GM19099 (cell line): ENCODE data around the gene DAP.

ENCODE experiments used
- POLR2A ChIP-seq: IDR thresholded peaks from 3 replicates; pipeline ENCODE4 v1.6.1; 2011; ENCODE audit warnings: low read depth; ENCODE audit not compliant: insufficient read length; ENCODE audit errors: extremely low read depth

The DAP gene

DNA sequence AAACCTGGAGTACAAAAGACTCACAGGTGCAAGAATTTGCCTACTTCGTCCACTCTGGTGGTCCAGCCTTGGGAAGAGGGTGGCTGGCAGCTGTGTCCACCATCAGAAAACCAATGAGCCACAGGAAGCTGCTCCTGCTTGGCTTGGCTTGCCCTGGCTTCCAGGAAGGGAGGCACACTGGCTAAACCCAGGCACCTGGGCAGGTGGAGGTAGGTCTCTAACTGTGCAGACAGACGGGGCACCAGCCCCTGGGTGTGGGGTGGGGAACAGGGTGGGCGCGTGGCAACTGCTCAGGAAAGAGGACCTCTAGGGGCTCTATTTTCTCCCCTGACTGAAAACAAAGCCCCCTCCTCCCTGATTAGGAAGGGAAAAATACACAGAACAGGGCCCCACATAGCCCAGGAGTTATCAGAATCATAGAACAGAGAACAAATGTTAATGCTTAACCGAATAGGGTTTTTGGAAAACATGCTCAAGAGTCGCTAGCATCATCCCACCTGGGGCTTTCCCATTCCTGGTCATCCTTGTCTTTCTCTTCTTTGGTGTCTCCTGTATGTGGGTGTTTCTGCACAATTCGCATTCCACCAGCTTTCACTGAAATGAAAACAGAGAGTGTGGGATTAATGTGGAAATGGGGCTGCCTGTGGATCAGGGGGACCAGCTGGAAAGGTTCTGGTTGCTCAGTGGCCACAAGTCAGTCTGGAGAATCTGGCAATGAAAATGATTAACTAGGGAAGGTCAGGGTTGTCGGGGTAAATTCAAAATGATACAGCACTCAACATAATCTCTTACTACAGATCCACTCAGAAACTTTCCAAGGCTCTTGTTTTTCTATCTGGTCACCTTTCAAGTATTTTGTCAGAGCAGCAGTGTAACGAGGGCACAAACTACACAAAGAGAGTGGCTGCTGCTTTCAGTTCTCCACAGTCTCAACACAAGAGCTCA lies 13.1 kb downstream of the DAP start:
- TF ChIP-seq POLR2A, result no peak

GRCh38 chr5:10746711-10747110 lies 14.3 kb downstream of the DAP start:
- TF ChIP-seq POLR2A, result no peak

DNA sequence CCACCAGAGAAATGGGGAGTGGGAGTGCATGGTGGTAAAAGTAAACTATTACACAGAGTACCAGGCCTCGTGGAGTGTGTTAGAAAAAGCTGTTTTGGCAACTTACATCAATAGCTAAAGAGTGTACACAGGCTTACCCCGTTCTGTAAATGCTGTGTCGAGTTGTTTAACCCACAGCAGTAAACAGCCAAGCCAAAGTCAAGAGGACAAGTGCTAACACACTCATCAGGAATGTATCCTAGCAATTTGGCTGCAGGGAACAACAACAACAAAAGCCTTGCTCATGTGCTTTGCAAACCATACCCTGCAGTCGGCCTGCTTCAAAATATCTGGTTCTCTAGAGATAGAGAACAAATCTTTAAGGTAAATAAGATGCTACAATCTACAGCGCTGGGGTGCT lies 15.9 kb downstream of the DAP start:
- no peak for TF ChIP-seq POLR2A

DNA sequence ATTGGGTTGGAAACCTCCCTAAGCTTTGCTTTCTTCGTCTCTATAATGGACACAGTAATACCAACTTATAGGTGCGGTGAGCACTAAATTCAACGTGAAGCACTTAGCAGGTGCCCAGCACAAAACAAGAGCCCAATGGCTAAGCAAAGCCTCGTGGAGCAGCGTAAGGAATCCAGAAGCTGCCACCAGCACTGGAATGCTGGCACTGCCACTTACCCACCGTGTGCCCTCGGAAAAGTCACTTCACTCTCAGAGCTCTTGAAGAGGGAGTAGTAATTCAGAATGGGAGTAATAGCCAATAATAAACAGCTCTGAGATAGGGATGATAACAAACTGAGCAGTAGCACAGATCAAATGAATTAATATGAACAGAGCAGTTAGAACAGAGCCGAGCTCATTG lies 16.4 kb downstream of the DAP start:
- no peak for TF ChIP-seq POLR2A

- TF ChIP-seq POLR2A, result no peak
These were observed 17.1 kb downstream of the DAP start for GRCh38 chr5:10743951-10744350.

GRCh38 chr5:10743526-10743925 lies 17.5 kb downstream of the DAP start:
- no peak for TF ChIP-seq POLR2A

DNA sequence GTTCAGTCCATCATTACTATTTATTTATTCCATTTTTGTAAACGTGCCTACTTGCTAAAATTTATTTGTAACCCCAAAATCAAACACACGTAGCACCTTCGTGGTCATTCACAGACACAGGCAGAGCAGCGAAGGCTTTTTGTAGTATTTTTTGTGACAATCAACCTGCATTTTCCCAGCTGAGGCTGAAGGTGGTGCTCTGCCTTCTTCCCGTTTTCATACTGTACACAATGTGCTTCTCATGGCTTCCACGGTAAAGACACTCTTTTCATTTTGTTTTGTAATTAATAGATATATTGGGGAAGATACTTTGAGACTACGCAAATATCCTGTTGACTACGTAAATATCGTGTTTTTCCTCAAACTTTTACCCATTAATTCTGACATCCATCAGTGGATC lies 19.4 kb downstream of the DAP start:
- TF ChIP-seq POLR2A, result no peak

DNA sequence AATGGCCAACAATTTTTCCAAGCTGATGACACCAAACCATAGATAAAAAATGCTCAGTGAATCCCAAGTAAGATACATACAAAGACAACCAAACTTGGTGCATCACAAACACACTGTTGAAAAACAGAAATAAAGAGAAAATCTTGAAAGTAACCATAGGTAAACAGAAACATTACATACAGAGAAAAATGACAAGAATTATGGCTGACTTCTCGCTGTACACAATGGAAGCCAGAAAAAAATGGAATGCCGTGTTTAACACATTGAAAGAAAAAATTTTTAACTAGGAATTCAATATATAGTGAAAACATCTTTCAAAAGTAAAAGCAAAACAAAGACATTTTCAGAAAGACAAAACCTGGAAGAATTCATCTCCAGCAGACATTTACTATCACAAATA lies 20.6 kb downstream of the DAP start:
- no peak for TF ChIP-seq POLR2A

DNA sequence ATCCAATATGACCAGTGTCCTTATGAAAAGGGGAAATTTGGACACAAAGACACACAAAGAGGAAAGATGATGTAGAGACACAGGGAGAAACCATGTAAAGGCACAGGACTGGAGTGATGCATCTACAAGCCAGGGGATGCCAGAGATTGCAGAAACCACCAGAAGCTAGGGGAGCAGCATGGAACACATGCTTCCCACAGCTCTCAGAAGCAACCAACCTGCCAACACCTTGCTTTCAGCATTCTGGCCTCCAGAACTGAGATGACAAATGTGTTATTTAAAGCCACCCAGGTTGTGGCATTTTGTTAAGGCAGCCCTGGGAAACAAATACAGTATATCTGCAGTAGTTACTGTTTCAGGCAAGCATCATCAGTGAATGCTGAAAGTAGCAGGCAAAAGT lies 23.2 kb downstream of the DAP start:
- TF ChIP-seq POLR2A, result no peak

GRCh38 chr5:10736808-10737207 lies 24.2 kb downstream of the DAP start:
- TF ChIP-seq POLR2A, result no peak

GRCh38 chr5:10736354-10736753 lies 24.7 kb downstream of the DAP start:
- TF ChIP-seq POLR2A, result no peak

- TF ChIP-seq POLR2A, result no peak
These were observed 25.3 kb downstream of the DAP start for GRCh38 chr5:10735569-10736276.

- TF ChIP-seq POLR2A, result no peak
These were observed 26.1 kb downstream of the DAP start for GRCh38 chr5:10734832-10735523.

- TF ChIP-seq POLR2A, result no peak
These were observed 26.9 kb downstream of the DAP start for GRCh38 chr5:10734037-10734709.

DNA sequence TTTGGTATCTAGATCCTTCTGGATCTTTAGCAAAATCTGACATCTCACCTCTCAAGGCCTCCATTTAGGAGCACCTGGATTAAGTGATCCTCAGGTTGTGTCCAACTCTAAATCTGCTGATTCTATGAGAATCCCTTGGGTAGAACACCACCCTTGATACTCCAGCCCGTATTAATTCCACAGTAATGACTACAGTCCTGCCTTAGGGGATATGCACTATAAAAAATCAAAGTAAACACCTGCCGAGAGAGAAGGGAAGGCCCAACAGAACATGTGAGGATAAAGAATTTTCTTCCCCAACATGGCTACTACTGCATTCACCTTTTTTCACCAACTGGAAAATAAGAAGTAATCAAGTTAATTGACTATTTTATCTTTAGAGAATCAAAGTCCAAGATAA lies 27.6 kb downstream of the DAP start:
- TF ChIP-seq POLR2A, result no peak
